Activated CD4-positive, alpha-beta T cell treated with anti-CD3 and anti-CD28 coated beads for 36 hours (primary cell): ENCODE measurements around the gene MESD. TPM values are rescaled to one million over a fixed set of nuclear protein-coding genes. Genes with fewer than 3 reads are reported as not detected.

Experiments used
- ATAC-seq: fragments of 200-7000 bp; cut with Tn5 transposase; one replicate; pipeline ENCODE4 v1.10.0; 2021; ENCODE audit warnings: mild to moderate bottlenecking, moderate library complexity
- CTCF ChIA-PET: fragments of 350-600 bp; sonication (Branson Sonifier 250); formaldehyde crosslinking; loops from one replicate; lab custom pipeline; 2021; ENCODE audit warnings: antibody characterized with exemption; lab: Charles Lee
- POLR2A ChIA-PET: fragments of 350-600 bp; sonication (Branson Sonifier 250); formaldehyde crosslinking; loops from one replicate; lab custom pipeline; 2021; ENCODE audit warnings: antibody characterized with exemption, inconsistent platforms; lab: Charles Lee
- DNase-seq: peaks from one replicate; pipeline ENCODE4 v3.0.0-alpha.2; 2020
- H3K27ac Mint-ChIP-seq: one replicate; pipeline ENCODE4 v1.8.0; 2021; ENCODE audit warnings: mixed read lengths
- H3K27me3 Mint-ChIP-seq: one replicate; pipeline ENCODE4 v1.8.0; 2021; ENCODE audit warnings: mixed read lengths
- H3K36me3 Mint-ChIP-seq: one replicate; pipeline ENCODE4 v1.8.0; 2021; ENCODE audit warnings: low read depth, mixed read lengths
- H3K4me1 Mint-ChIP-seq: one replicate; pipeline ENCODE4 v1.8.0; 2021; ENCODE audit warnings: mixed read lengths
- H3K4me3 Mint-ChIP-seq: one replicate; pipeline ENCODE4 v1.8.0; 2021; ENCODE audit warnings: mild to moderate bottlenecking, moderate library complexity, mixed read lengths
- H3K9me3 Mint-ChIP-seq: one replicate; pipeline ENCODE4 v1.8.0; 2021; ENCODE audit warnings: low read depth, mixed read lengths
- intact Hi-C, 2 experiments: fragments of 100-400 bp; cut with DNase I in 1 of 2; cut with micrococcal nuclease in 1 of 2; formaldehyde crosslinking; loops; one replicate each; pipeline versions ENCODE4 v1.14.2 to v1.15.1; 2022 to 2024; cut with DNase I, micrococcal nuclease
- microRNA-seq: library from miRNA; unstranded; fragments of <30 nt; microRNA quantifications from one replicate; pipeline ENCODE4 v1.2.0, GENCODE V29; 2021; ENCODE audit warnings: borderline replicate concordance
- total RNA-seq, 2 experiments: library from RNA; stranded (reverse); gene quantifications; one replicate each; pipeline ENCODE4 v1.2.3, GENCODE V29; 2021

MESD gene
- total RNA-seq, 2 experiments from 2014 or later: 18.6 to 21.7 TPM

- no peak for ATAC-seq
Measured at GRCh38 chr15:80902298-80902801, 87.3 kb downstream of the MESD start.

GRCh38 chr15:80898040-80898439 lies 91.6 kb downstream of the MESD start:
- no peaks in the 10 kb centered on the region for H3K4me1 Mint-ChIP-seq
- peaks cover 8% of the 10 kb centered on the region for H3K9me3 Mint-ChIP-seq
- CTCF ChIA-PET: no interaction called here
- no peak for DNase-seq
- H3K27me3 Mint-ChIP-seq: no peaks in the 10 kb centered on the region
- ATAC-seq: no peak
- intact Hi-C loops: no loop called here
- POLR2A ChIA-PET: no interaction called here
- no peak overlapping the region for H3K4me3 Mint-ChIP-seq
- H3K36me3 Mint-ChIP-seq: peaks cover 22% of the 10 kb centered on the region
- no peak overlapping the region for H3K27ac Mint-ChIP-seq

More at GRCh38 chr15:80902298-80902801, 87.3 kb downstream of the MESD start:
- no peak for DNase-seq
- H3K36me3 Mint-ChIP-seq: peaks cover 5% of the 10 kb centered on the region
- H3K27ac Mint-ChIP-seq: no peak overlapping the region
- intact Hi-C loops: no loop called here
- ChIA-PET POLR2A (no interaction called here), CTCF (no interaction called here)
- H3K27me3 Mint-ChIP-seq: no peaks in the 10 kb centered on the region
- H3K4me1 Mint-ChIP-seq: no peaks in the 10 kb centered on the region
- no peak overlapping the region for H3K4me3 Mint-ChIP-seq
- no peaks in the 10 kb centered on the region for H3K9me3 Mint-ChIP-seq

Small RNA genes lying within 50 kb of the gene (microRNA-seq; reads per million reads assigned to microRNA genes)
- not detected for gene MIR4514

Other genes with a start within 250 kb of the MESD start
- gene CEMIP, start 210.4 kb downstream of the MESD start, total RNA-seq: under 1 TPM in 1 of 2 experiments, not detected in 1; 0.04 TPM
- 10 to 100 TPM; 11.2 to 16.9 TPM for gene TLNRD1, start 11.1 kb upstream of the MESD start, total RNA-seq
- gene CFAP161, start 144.5 kb upstream of the MESD start, total RNA-seq: not detected
- gene IL16, start 207.1 kb upstream of the MESD start, total RNA-seq: 100 to 1,000 TPM; 102 to 117 TPM